Fibroblast of pulmonary artery (primary cell): Measurements from ENCODE around the gene RPL12.
A peak's percentile ranks its signal among the peaks of the same experiment; 100 is the strongest.

ENCODE experiments used
- DNase-seq: peaks from one replicate; pipeline ENCODE4 v3.0.0-alpha.2; 2010; ENCODE audit warnings: low read depth
- H3K4me3 ChIP-seq: replicated peaks from 2 replicates; pipeline ENCODE4 v1.5.1; 2011; ENCODE audit warnings: low read depth, mild to moderate bottlenecking, control low read depth, low read length, moderate library complexity
- CTCF ChIP-seq: IDR thresholded peaks from 2 replicates; pipeline ENCODE4 v1.5.1; 2011; ENCODE audit warnings: mild to moderate bottlenecking, control low read depth, low read length, inconsistent platforms; ENCODE audit errors: missing control alignments

RPL12 gene

GRCh38 chr9:127449332-127449966, 1.8 kb downstream of the RPL12 start:
- no peak for TF ChIP-seq CTCF
- DNase-seq, result no peak
- H3K4me3 ChIP-seq, result peak overlapping the region; percentile 78

- TF ChIP-seq CTCF, result no peak
- DNase-seq, result no peak
- peak overlapping the region; percentile 78 for H3K4me3 ChIP-seq
Observed at GRCh38 chr9:127448112-127448805, 2.9 kb downstream of the RPL12 start.

GRCh38 chr9:127447416-127448111, 3.6 kb downstream of the RPL12 start:
- DNase-seq, result no peak
- no peak overlapping the region for H3K4me3 ChIP-seq
- TF ChIP-seq CTCF, result no peak

DNA sequence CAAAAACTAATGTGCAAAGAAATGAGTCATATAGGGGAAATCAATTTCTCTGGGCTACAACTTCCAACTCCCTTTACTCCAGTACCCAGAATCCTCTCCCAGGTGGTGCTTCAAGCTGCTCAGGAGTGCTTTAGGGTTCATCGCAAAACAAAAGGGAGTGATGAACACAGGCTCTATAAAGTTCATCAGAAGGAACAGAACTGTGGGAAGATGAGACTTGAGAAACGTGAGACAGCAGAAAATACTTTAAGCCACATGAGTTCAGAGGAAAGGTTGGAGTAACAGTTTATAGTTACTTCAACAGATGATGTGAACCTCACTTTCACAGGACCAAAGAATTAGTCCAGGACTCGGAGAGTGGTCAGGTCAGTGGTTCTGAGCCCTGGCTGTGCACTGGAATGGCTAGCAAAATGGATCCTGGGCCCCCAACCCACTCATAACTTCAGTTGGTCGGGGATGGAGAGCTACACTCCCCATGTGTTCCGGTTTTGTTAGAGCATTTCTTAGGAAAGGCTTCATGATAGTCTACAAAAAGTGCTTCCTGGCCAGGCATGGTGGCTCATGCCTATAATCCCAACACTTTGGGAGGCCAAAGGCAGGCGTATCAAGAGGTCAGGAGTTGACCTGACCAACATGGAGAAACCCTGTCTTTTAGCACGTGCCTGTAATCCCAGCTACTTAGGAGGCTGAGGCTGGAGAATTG, 4.3 kb downstream of the RPL12 start:
- H3K4me3 ChIP-seq, result no peak overlapping the region
- DNase-seq, result no peak
- TF ChIP-seq CTCF, result no peak

GRCh38 chr9:127445851-127446712, 5.1 kb downstream of the RPL12 start:
- no peak for DNase-seq
- no peak overlapping the region for H3K4me3 ChIP-seq
- no peak for TF ChIP-seq CTCF
